Activated naive CD4-positive, alpha-beta T cell treated with anti-CD3 and anti-CD28 coated beads, Interleukin-2, amount 50 U/mL, for 16 hours (primary cell): Measurements from ENCODE around the gene DCUN1D1.

Source experiments
- DNase-seq: peaks from one replicate; pipeline ENCODE4 v3.0.0-alpha.2; 2020

The DCUN1D1 gene

GRCh38 chr3:182889948-182890629, 90.2 kb downstream of the DCUN1D1 start:
- DNase-seq, result no peak
